K562 (cell line): ENCODE measurements around the gene ARSD. TPM values are rescaled to one million over a fixed set of nuclear protein-coding genes. Genes with fewer than 3 reads are reported as not detected.

Experiments used
- ARNT ChIP-seq, 2 experiments: fragments of 450-650 bp; IDR thresholded peaks; 2 replicates each; pipeline ENCODE4 v1.6.1; 2016; ENCODE audit warnings: mild to moderate bottlenecking in 1 of 2
- ATF4 ChIP-seq: fragments of 450-650 bp; formaldehyde crosslinking; IDR thresholded peaks from 2 replicates; pipeline ENCODE4 v1.4.0; 2022; ENCODE audit warnings: mild to moderate bottlenecking, moderate library complexity
- BCOR ChIP-seq: fragments of 450-650 bp; IDR thresholded peaks from 2 replicates; pipeline ENCODE4 v1.6.1; 2016
- E2F4 ChIP-seq: sonication (generic); formaldehyde crosslinking; IDR thresholded peaks from 2 replicates; pipeline ENCODE4 v1.8.0; 2022; ENCODE audit warnings: mild to moderate bottlenecking, low read depth, missing genetic modification reagents
- ELF4 ChIP-seq: fragments of 450-650 bp; formaldehyde crosslinking; IDR thresholded peaks from 2 replicates; pipeline ENCODE4 v1.4.0; 2022; ENCODE audit warnings: missing genetic modification characterization
- ETV6 ChIP-seq, 3 experiments: fragments of 150-350 bp in 1 of 3; sonication (generic) in 1 of 3; formaldehyde crosslinking in 1 of 3; IDR thresholded peaks; 2 replicates each; pipeline versions ENCODE4 v1.6.1 to v1.8.0; 2014 to 2022; ENCODE audit warnings: borderline replicate concordance in 2 of 3, low read depth in 2 of 3, antibody characterized with exemption in 1 of 3, low read length in 1 of 3, mild to moderate bottlenecking in 1 of 3, missing genetic modification reagents in 1 of 3
- FOXJ3 ChIP-seq: sonication (generic); formaldehyde crosslinking; IDR thresholded peaks from 2 replicates; pipeline ENCODE4 v1.4.0; 2020; ENCODE audit warnings: mild to moderate bottlenecking, missing genetic modification reagents
- GATAD2B ChIP-seq: fragments of 450-650 bp; IDR thresholded peaks from 2 replicates; pipeline ENCODE4 v1.6.1; 2017; ENCODE audit warnings: mild to moderate bottlenecking, borderline replicate concordance
- IRF9 ChIP-seq: fragments of 450-650 bp; IDR thresholded peaks from 2 replicates; pipeline ENCODE4 v1.6.1; 2016; ENCODE audit warnings: missing biosample characterization, missing genetic modification characterization
- KDM5B ChIP-seq: fragments of 200-600 bp; sonication (generic); IDR thresholded peaks from 2 replicates; pipeline ENCODE4 v1.6.1; 2012; ENCODE audit warnings: low read depth, mild to moderate bottlenecking, moderate library complexity, low read length, control low read depth, inconsistent platforms; ENCODE audit not compliant: insufficient replicate concordance
- MCM7 ChIP-seq, 2 experiments: fragments of 450-650 bp; IDR thresholded peaks; 2 replicates each; pipeline ENCODE4 v1.6.1; 2016 to 2018
- MED1 ChIP-seq: sonication (generic); formaldehyde crosslinking; IDR thresholded peaks from 2 replicates; pipeline ENCODE4 v1.8.1; 2023; ENCODE audit warnings: missing genetic modification reagents, borderline replicate concordance
- NR3C1 ChIP-seq: sonication (generic); formaldehyde crosslinking; IDR thresholded peaks from 2 replicates; pipeline ENCODE4 v1.8.1; 2022; ENCODE audit warnings: missing genetic modification reagents
- POLR2B ChIP-seq: fragments of 450-650 bp; IDR thresholded peaks from 2 replicates; pipeline ENCODE4 v1.6.1; 2018; ENCODE audit warnings: low read depth; ENCODE audit not compliant: partially characterized antibody
- PRMT5 ChIP-seq: sonication (generic); formaldehyde crosslinking; IDR thresholded peaks from 2 replicates; pipeline ENCODE4 v1.5.0; 2020; ENCODE audit warnings: missing genetic modification reagents
- SMAD1 ChIP-seq: fragments of 150-350 bp; IDR thresholded peaks from 2 replicates; pipeline ENCODE4 v1.6.1; 2014; ENCODE audit warnings: low read length, low read depth; ENCODE audit not compliant: partially characterized antibody
- SPI1 ChIP-seq: IDR thresholded peaks from 2 replicates; pipeline ENCODE4 v1.6.1; 2011; ENCODE audit warnings: low read depth, low read length, control low read depth, borderline replicate concordance
- ZBTB2 ChIP-seq: fragments of 450-650 bp; IDR thresholded peaks from 2 replicates; pipeline ENCODE4 v1.6.1; 2016; ENCODE audit warnings: antibody characterized with exemption
- ZC3H4 ChIP-seq: sonication (generic); formaldehyde crosslinking; IDR thresholded peaks from 2 replicates; pipeline ENCODE4 v1.9.0; 2021; ENCODE audit warnings: missing genetic modification reagents, borderline replicate concordance
- ZNF830 ChIP-seq: fragments of 250-450 bp; sonication (Bioruptor Pico); IDR thresholded peaks from 2 replicates; pipeline ENCODE4 v1.5.0; 2021; ENCODE audit warnings: mild to moderate bottlenecking
- polyA plus RNA-seq, 8 experiments: library from polyadenylated mRNA; depleted of rRNA in 4 of 8; stranded (reverse) in 5 of 8; unstranded in 3 of 8; fragments of >200 nt; fragmentation: Nextera tagmentation in 2 of 8; fragmentation: Illumina TruSeq in 1 of 8; extraction: Ambion mirVana in 2 of 8; extraction: Trizol in 1 of 8; gene quantifications; 2 replicates each; pipeline versions ENCODE4 v1.2.1 to v1.2.3, GENCODE V29; 2011 to 2014; ENCODE audit warnings: inconsistent platforms in 1 of 8, missing spikeins in 1 of 8
- total RNA-seq, 7 experiments: library from RNA; depleted of rRNA in 6 of 7; stranded (reverse); fragments of >200 nt in 6 of 7; fragmentation: Illumina TruSeq in 2 of 7; extraction: Trizol in 2 of 7; gene quantifications; 2 replicates each; pipeline versions ENCODE4 v1.2.1 to v1.2.3, GENCODE V29; 2011 to 2021; ENCODE audit warnings: low replicate concordance in 1 of 7

The ARSD gene
- total and polyA plus RNA-seq, 9 of the 15 experiments (the other 6 are each of a cell fraction or from before 2014, with no cell fraction given) = 0.05 to 0.23 (median 0.09) TPM; not detected in 1

GRCh38 chrX:2921193-2921592 is 7.9 kb downstream of the ARSD start (continued):
- TF ChIP-seq ETV6 (IDR thresholded peaks at IDR 0.05; ENCODE audit: borderline replicate concordance in 1 of 2, low read depth in 2 of 2, low read length in 1 of 2) = no peak
- no peak for TF ChIP-seq ETV6 (CRISPR knock-in tag; IDR thresholded peaks at IDR 0.05; ENCODE audit: borderline replicate concordance)
- no peak for TF ChIP-seq MED1 (CRISPR knock-in tag)
- TF ChIP-seq ZC3H4 (CRISPR knock-in tag) = no peak
- no peak for TF ChIP-seq SMAD1
- TF ChIP-seq GATAD2B = peak; percentile 43; the same call in 1 of the 2 replicates
- TF ChIP-seq ATF4 (CRISPR knock-in tag) = no peak
- TF ChIP-seq PRMT5 (CRISPR knock-in tag) = no peak
- peak; percentile 83 for TF ChIP-seq ZBTB2
- TF ChIP-seq ARNT (IDR thresholded peaks at IDR 0.05) = no peak
- no peak for TF ChIP-seq IRF9 (tag)
- TF ChIP-seq BCOR = peak; percentile 9; the same call in 1 of the 2 replicates
- TF ChIP-seq FOXJ3 (CRISPR knock-in tag) = no peak
- no peak for TF ChIP-seq ELF4 (CRISPR knock-in tag)
- no peak for TF ChIP-seq SPI1
- no peak for TF ChIP-seq NR3C1
- no peak for TF ChIP-seq KDM5B
- TF ChIP-seq ZNF830 (CRISPR knock-in tag) = no peak
- TF ChIP-seq POLR2B = no peak
- no peak for TF ChIP-seq E2F4
- no peak for TF ChIP-seq MCM7 (IDR thresholded peaks at IDR 0.05)
